Fibroblast of lung (primary cell): ENCODE data around the gene DHRS7C. TPM values are rescaled to one million over a fixed set of nuclear protein-coding genes. Genes with fewer than 3 reads are reported as not detected.

Experiments used
- DNase-seq, 2 donors: peaks; one replicate each; pipeline versions ENCODE4 v3.0.0 to v3.0.0-alpha.2; 2010; ENCODE audit warnings: low read depth in 2 of 2
- H2AFZ ChIP-seq: 2 replicates; pipeline ENCODE4 v1.5.1; 2012; ENCODE audit warnings: low read length, control low read depth, inconsistent platforms
- H3K27ac ChIP-seq: 2 replicates; pipeline ENCODE4 v1.5.1; 2011; ENCODE audit warnings: low read length, control low read depth; ENCODE audit not compliant: insufficient read depth
- H3K27me3 ChIP-seq: 2 replicates; pipeline ENCODE4 v1.5.1; 2011; ENCODE audit warnings: mild to moderate bottlenecking, low read length; ENCODE audit not compliant: control insufficient read depth, insufficient read depth
- H3K36me3 ChIP-seq: 2 replicates; pipeline ENCODE4 v1.5.1; 2011; ENCODE audit warnings: low read length; ENCODE audit not compliant: control insufficient read depth, insufficient read depth
- H3K4me1 ChIP-seq: 2 replicates; pipeline ENCODE4 v1.5.1; 2011; ENCODE audit warnings: low read length; ENCODE audit not compliant: control insufficient read depth, insufficient read depth; ENCODE audit errors: extremely low read depth
- H3K4me2 ChIP-seq: 2 replicates; pipeline ENCODE4 v1.5.1; 2011; ENCODE audit warnings: low read length, control low read depth; ENCODE audit not compliant: insufficient read depth; ENCODE audit errors: extremely low read depth
- H3K4me3 ChIP-seq, 4 experiments: fragments of 200-600 bp in 1 of 4; sonication (generic) in 1 of 4; replicated peaks in 1 of 4; 2 replicates each; pipeline ENCODE4 v1.5.1; 2011 to 2016; ENCODE audit warnings: low read length in 4 of 4, low read depth in 3 of 4, mild to moderate bottlenecking in 3 of 4, control low read depth in 2 of 4, inconsistent platforms in 1 of 4, mixed read lengths in 1 of 4; ENCODE audit not compliant: insufficient read depth in 1 of 4; ENCODE audit errors: control extremely low read depth in 1 of 4
- H3K79me2 ChIP-seq: 2 replicates; pipeline ENCODE4 v1.5.1; 2012; ENCODE audit warnings: mild to moderate bottlenecking, low read length, inconsistent platforms; ENCODE audit not compliant: control insufficient read depth, insufficient read depth
- H3K9ac ChIP-seq: 2 replicates; pipeline ENCODE4 v1.5.1; 2011; ENCODE audit warnings: mild to moderate bottlenecking, low read length, control low read depth; ENCODE audit not compliant: insufficient read depth
- H3K9me3 ChIP-seq: 2 replicates; pipeline ENCODE4 v1.5.1; 2012; ENCODE audit warnings: low read depth, low read length; ENCODE audit not compliant: control insufficient read depth, insufficient read depth
- H4K20me1 ChIP-seq: 2 replicates; pipeline ENCODE4 v1.5.1; 2011; ENCODE audit warnings: low read length; ENCODE audit not compliant: control insufficient read depth, insufficient read depth; ENCODE audit errors: extremely low read depth
- CTCF ChIP-seq, 2 donors: IDR thresholded peaks in 1 of 2; conservative IDR thresholded peaks in 1 of 2; 1 replicate in 1 of 2; 2 replicates in 1 of 2; pipeline ENCODE4 v1.5.1; 2011 to 2012; ENCODE audit warnings: low read length in 2 of 2, control low read depth in 1 of 2, inconsistent platforms in 1 of 2, low read depth in 1 of 2, mild to moderate bottlenecking in 1 of 2
- EZH2 ChIP-seq: IDR thresholded peaks from 2 replicates; pipeline ENCODE4 v1.5.1; 2012; ENCODE audit warnings: low read length, control low read depth, mild to moderate bottlenecking; ENCODE audit errors: missing control alignments
- polyA plus RNA-seq, 2 donors: library from polyadenylated mRNA; depleted of rRNA in 1 of 2; stranded (reverse) in 1 of 2; unstranded in 1 of 2; fragments of >200 nt; gene quantifications; 2 replicates each; pipeline ENCODE4 v1.2.1, GENCODE V29; 2011 to 2012; ENCODE audit warnings: missing spikeins in 1 of 2
- total RNA-seq: library from RNA; depleted of rRNA; stranded (reverse); fragments of >200 nt; gene quantifications from 2 replicates; pipeline ENCODE4 v1.2.1, GENCODE V29; 2014

Gene DHRS7C
- total and polyA plus RNA-seq, 2 donors (not counting 1 experiment from before 2014, with no cell fraction given) = not detected

GRCh38 chr17:9802697-9803096, 11.3 kb upstream of the DHRS7C start:
- H3K9ac ChIP-seq = no peak overlapping the region
- no peak for DNase-seq
- H3K4me2 ChIP-seq = no peak overlapping the region
- H3K36me3 ChIP-seq = no peaks in the 10 kb centered on the region
- H3K4me3 ChIP-seq = no peak overlapping the region
- no peaks in the 10 kb centered on the region for H3K4me1 ChIP-seq
- TF ChIP-seq EZH2 (no peak), CTCF (conservative IDR thresholded peaks at IDR 0.05 in 1 of 2, IDR thresholded peaks at IDR 0.05 in 1 of 2; ENCODE audit: low read depth in 1 of 2, low read length in 2 of 2) (no peak)
- no peak overlapping the region for H3K27ac ChIP-seq
- H4K20me1 ChIP-seq = no peaks in the 10 kb centered on the region
- H2AFZ ChIP-seq = no peak overlapping the region
- H3K27me3 ChIP-seq = no peaks in the 10 kb centered on the region
- H3K9me3 ChIP-seq = no peaks in the 10 kb centered on the region
- no peaks in the 10 kb centered on the region for H3K79me2 ChIP-seq

GRCh38 chr17:9802294-9802693, 10.9 kb upstream of the DHRS7C start:
- Histone ChIP-seq H3K27me3 (no peaks in the 10 kb centered on the region), H2AFZ (no peak overlapping the region), H3K79me2 (no peaks in the 10 kb centered on the region), H3K9me3 (no peaks in the 10 kb centered on the region), H3K9ac (no peak overlapping the region), H3K4me2 (no peak overlapping the region), H3K4me3 (no peak overlapping the region), H3K27ac (no peak overlapping the region), H4K20me1 (no peaks in the 10 kb centered on the region), H3K4me1 (no peaks in the 10 kb centered on the region), H3K36me3 (no peaks in the 10 kb centered on the region)
- TF ChIP-seq CTCF (conservative IDR thresholded peaks at IDR 0.05 in 1 of 2, IDR thresholded peaks at IDR 0.05 in 1 of 2; ENCODE audit: low read depth in 1 of 2, low read length in 2 of 2) (no peak), EZH2 (no peak)
- peak in 1 of 2 donors; percentile 5 for DNase-seq

- no peaks in the 10 kb centered on the region for H3K36me3 ChIP-seq
- H3K9me3 ChIP-seq = no peaks in the 10 kb centered on the region
- H3K9ac ChIP-seq = no peak overlapping the region
- H4K20me1 ChIP-seq = no peaks in the 10 kb centered on the region
- no peaks in the 10 kb centered on the region for H3K4me1 ChIP-seq
- no peaks in the 10 kb centered on the region for H3K27me3 ChIP-seq
- H3K4me3 ChIP-seq = no peak overlapping the region
- H3K27ac ChIP-seq = no peak overlapping the region
- no peak for DNase-seq
- H3K79me2 ChIP-seq = no peaks in the 10 kb centered on the region
- no peak overlapping the region for H2AFZ ChIP-seq
- H3K4me2 ChIP-seq = no peak overlapping the region
- TF ChIP-seq EZH2 (no peak), CTCF (conservative IDR thresholded peaks at IDR 0.05 in 1 of 2, IDR thresholded peaks at IDR 0.05 in 1 of 2; ENCODE audit: low read depth in 1 of 2, low read length in 2 of 2) (no peak)
These were observed 10.1 kb upstream of the DHRS7C start for GRCh38 chr17:9801505-9801904.
